ENCODE results near the gene EVC2.

- TF ChIP-seq EZH2phosphoT487 (IDR thresholded peaks at IDR 0.05; ENCODE audit: borderline replicate concordance) (no peak), CTCF (conservative IDR thresholded peaks at IDR 0.05; ENCODE audit: low read length) (no peak)
Measured at GRCh38 chr4:5750946-5751665, 42.7 kb upstream of the EVC2 start.
